ENCODE results near the gene TCEAL8.
"Not testable (repeated sequence)": the region's sequence is repeated elsewhere in the genome, so short reads cannot be mapped to it uniquely, and the experiment has no call there.

Gene TCEAL8, protein sequence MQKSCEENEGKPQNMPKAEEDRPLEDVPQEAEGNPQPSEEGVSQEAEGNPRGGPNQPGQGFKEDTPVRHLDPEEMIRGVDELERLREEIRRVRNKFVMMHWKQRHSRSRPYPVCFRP

DNA sequence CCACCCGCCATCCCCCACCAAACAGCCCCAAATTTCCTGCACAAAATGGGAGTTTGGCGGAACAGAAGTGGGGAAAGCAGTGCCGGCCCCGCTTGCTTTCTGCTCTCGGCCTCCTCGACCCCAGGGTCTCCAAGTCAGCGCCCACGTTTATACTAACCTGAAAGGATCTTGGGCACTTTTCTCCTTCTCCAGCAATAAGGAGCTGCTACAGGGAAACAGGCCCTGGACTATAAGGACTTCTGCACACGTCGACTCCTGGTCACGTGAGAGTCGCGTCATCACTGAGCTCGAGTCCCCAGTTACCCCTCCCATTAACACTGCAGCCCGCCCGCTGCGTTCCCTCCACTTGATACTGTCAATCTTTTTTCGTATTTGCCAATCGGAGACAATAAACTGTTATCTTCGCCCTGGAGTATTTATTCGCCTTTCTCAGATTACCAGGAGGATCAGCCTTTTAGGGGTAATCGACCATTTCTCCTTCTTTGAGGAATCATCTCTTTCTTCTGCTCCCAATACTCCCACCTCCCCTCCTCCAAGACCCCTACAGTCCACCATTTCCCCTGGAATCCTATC is at the start of gene TCEAL8:
TSS of gene TCEAL8 (minus strand) at position 235 of the 573 bp plus-strand sequence. CDS start 1,176 bp downstream, outside the sequence.
- peak; percentile 54 for DNase-seq

DNA sequence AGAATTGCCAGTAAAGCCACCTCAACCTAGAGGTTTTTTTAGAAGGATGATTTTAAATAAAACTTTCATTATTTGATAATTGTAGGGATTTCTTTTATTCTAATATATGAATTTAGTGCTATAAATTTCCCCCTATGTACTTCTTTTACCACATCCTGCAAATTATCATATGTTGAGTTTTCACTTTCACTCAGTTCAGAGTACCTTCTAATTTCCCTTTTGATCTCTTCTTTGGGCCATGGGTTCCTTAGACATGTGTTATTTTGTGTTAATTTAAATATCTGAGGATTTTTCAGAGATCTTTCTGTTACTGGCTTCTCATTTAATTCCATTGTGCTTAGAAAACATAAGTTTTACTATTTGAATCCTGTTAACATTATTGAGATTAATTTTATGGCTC is 49.8 kb upstream of the TCEAL8 start:
- DNase-seq: no peak

DNA sequence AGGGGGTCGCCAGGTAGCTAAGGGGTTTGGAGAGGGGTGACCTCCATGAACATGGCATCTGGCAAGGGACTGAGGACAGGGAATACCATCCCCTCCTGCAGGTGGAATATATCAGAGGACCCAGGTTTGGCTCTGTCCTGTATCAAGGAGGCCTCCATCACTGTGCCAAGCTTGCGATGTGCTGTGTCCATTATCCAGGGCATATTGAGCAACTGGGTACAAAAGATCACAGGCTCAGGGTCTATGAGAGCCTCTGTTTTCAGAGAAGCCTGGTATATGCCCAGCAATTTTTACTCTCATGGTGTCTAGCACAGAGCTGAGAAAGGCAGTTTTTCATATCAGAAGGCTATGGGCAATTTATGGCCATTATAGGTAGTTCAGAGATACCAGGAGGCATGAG is 38.2 kb upstream of the TCEAL8 start:
- no peak for DNase-seq

DNA sequence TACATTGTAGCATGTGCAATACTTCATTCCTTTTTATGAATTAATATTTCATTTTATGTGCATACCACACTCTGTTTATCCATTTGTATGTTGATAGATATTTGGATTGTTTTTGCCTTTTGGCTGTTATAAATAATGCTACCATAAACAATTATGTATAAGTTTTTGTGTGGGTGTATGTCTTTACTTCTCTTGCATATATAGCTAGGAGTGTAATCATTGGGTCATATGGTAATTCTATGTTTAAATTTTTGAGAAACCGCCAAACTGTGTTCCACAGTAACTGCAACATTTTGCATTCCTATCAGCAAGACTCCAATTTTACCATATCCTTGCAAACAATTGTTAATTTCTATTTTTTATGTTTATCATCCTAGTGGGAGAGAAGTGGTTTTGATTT is 24.7 kb upstream of the TCEAL8 start:
- DNase-seq: no peak

DNA sequence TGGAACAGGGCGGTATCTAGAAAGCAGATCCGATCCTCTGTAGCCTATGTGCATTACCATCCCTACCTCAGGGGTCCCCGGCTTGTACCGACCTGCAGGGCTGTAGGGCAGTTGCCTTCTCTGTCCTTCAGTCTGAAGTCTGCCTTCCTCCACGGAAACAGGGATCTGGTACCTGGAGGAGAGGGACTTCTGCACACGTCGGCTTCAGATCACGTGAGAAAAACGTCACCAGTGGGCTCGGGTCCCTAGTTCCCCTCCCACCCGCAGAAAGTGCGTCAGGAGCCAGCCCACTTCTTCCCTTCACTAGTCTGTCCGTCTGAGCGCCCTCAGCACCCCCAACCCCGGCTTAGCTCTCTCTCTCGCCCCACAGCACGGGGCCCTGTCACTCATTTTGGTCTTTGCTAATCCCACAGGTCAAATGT is 21.6 kb upstream of the TCEAL8 start, which contains the start of gene TCEAL5:
TSS of gene TCEAL5 (minus strand) at position 170 of the 422 bp plus-strand sequence. CDS start 2,187 bp downstream, outside the sequence.
- DNase-seq: no peak

DNA sequence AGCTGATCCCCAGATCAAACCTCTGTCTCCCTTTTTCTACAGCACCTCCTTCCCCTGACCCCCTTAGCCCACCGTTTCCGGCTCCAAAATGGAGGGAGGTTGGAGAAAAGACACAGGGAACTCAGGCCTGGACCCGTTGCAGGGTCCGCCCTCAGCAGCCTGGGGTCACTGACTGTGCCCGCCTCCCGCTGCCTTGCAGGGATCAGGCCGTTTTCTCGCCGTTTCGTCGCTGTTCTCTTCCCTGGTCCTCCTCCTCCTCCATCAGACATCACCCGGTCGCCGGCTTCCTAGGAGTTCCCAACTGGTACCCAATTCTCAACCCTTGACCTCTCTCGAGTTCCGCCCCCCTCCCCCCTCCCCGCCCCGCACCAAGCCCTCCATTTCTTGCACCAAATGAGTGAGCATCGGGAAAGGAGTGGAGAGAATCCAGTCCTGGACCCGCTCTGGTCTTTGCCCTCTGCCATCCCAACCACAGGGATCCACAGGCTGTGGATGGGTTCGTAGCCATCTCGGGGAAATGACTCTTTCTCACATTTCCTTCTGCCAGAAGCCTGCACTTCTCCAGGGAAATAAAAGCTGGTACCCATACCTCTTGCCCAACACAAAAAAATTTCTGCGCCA is 21.1 kb upstream of the TCEAL8 start:
- no peak for DNase-seq

DNA sequence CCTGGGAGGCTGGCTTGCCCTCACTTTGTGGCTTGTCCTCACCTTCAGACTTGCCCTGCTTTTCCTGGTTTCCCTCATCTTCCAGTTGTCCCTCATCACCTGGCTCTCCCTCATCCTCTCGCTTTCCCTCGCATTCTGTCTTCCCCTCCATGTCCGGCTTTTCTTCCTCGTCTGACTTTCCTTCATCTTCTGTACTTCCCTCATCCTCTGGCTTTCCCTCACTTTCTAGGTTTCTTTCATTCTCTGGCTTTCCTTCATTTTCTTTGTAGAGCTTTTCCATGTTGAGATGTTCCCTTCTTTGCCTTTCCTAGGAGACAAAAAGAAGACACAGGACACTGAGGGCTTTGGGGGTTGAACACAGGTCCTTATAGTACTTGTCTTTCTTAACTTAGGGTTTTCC is 19.3 kb upstream of the TCEAL8 start:
- no peak for DNase-seq

DNA sequence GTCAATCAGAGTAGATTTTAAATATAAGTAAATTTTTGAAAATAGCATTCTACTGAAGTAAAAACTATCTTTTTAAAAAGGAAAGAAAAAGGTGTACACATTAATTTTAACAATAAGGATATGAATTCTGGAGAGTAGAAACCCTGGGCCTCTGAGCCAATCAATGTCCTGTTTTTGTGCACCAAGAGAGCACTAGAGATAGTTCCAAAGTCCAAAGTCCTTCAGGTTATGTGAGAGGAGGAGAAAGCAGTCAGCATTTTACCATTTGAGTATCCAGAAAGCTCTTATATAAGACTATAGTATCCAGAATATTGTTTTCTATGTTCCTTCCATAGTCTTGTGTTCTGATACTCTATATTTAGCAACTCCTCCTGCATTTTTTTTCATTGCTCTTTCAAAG is 3.3 kb upstream of the TCEAL8 start:
- no peak for DNase-seq

DNA sequence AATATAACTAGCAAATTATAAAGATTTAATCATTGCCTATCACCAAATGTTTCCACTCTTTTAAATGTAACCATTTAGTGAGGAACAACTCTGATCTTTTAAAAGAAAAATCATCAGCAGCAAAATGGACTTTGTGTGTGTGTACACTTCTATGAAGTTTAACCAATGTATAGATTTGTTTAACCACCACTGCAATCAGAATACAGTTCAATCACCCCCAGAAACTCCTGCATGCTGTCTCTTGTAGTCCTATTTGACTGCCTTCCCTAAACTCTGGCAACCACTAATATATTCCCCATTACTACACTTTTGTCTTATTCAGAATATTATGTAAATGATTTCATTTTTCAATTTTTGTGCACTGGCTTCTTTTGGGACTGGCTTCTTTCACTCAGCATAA is 1.7 kb upstream of the TCEAL8 start:
- no peak for DNase-seq

DNA sequence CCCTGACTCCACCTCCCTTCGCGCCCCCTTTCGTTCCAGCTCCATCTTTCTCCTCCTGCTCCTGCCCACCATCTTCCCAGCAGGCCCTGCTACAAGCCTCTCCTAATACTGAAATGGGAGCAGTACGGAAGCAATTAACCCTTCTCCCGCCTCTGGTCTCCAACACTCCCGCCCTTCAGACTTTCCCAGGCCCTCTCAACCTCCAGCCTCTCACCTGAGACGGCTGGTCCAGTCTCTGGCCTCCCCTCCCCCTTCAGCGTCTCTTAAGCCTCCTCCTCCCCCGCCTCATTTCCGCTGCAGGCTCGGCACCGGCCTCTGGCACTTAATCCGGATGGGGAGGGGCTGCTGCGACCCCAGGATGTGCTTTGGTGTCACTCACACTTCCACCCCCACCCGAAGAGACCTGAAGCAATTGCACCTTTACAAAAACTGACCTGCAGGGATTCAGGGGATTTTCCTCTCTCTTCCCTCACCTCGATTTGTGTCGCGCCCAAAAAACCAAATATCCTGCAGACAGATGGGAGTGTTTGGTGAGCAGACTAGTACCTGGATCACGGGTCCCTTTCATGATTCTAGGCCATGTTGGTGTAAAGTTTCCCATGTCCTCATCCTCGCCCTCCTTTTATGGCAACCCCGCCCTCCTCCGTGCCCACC is 657 bp downstream of the TCEAL8 start:
- peak; percentile 7 for DNase-seq

DNA sequence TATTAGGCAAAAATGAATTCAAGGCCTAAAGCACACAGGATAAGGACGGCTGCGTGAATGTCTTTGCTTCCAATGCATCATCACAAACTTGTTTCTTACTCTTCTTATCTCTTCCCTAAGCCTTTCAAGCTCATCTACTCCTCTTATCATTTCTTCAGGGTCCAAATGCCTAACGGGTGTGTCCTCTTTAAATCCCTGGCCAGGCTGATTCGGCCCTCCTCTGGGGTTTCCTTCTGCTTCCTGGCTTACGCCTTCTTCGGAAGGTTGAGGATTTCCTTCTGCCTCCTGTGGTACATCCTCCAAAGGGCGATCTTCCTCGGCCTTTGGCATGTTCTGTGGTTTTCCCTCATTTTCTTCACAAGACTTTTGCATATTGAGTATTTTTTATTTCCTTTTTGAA is 1.3 kb downstream of the TCEAL8 start:
- DNase-seq: no peak

DNA sequence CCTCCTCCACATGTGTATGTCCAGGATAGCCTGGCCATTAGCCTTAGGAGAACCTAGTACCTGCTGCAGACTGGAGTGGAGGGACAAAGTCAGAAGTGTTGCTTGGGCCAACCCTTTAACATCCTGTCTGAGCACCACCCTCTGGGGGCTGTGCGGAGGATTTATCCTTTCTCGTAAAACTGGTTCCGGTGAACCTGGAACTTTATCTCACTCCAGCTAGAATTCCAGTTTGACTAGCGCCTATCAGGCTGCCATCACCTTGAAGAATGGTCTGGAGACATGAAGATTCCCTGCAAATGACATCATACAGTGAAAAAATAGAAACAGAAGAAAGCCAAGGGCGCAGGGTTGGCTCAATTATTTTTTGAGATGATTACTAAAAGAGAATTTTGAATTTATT is 4.0 kb downstream of the TCEAL8 start:
- no peak for DNase-seq

DNA sequence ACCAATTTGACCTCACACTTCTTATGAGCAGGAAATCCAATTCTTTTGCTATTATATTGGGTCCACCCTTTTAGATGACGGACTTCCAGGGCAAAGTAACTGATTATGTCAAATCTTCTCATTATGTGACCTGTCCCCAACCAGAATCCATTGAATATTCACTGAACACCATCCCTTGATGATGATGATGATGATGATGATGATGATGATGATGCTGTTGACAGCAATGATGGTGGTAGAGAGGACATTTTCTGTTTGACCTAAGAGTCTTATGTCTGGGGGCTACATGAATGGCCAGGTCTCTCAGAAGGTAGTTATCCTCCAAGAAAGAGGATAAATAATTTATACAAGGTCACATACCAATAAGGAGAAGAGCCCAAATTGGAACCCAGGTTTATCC is 5.2 kb downstream of the TCEAL8 start:
- DNase-seq: no peak

DNA sequence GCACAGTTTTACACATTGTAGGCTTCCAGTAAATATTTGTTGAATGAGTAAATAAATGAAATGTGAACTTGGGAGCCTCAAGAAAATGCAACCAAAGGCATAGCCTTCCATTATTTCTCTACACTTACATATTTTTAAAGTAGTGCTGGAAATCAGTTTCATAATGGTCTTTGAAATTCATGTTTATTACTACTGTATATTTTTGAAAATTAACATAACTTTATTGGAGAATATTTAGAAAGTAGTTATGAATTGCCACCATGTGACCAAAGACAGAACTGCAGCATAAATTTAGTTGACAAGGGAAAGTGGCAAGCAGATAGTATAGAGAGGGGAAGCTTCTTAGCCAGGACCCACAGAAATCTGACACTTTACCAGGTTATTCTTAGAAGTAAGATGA is 6.4 kb downstream of the TCEAL8 start:
- DNase-seq: no peak

DNA sequence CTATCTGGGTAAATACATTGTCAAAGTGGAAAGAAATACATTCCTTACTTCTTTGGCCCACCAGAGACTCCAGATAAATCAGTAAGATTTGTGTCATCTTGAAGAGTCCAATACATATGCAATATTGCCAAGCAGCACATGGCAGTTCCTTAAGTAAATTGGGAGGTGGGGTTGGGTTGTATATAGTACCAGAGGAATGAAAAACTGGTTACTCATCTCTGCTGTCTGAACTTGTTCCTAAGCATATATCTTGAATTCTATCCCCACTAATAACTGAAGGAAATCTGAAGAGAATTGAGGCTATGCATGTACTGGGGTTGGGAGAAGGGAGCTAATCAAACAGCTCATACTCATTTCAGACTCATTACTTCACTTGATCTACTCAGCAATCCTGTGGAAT is 14.8 kb downstream of the TCEAL8 start:
- DNase-seq: no peak

DNA sequence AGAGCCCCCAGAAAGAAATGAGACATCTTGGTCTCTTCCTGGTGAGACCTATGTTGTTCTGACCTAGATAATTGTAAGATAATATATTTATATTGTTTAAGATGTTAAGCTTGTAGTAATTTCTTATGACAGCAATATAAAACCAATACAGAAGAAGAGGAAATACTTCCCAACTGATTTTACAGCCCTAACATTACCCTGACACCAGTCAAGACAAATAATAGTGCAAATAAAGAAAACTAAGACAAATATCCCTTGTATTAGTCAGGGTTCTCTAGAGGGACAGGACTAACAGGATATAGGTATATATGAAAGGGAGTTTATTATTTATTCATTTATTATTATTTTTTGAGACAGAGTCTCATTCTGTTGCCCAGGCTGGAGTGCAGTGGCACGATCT is 18.7 kb downstream of the TCEAL8 start:
- no peak for DNase-seq

DNA sequence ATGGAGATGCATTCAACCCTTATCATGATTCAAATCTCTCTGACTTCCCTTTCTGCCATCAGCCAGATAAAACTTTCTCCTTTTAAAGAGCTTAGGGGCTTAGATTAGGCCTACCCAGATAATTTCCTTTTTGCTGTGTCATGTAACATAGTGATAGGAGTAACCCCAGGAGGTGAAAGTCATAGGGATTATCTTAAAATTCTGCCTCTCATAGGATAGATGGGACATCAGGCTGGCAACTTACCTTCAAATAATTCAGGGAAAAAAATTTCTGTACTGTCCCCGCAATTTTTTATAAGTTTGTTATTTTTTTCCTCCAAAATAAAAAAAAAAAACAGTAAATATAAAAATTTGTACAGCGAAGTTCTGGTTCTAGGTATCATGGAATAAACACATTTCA is 19.3 kb downstream of the TCEAL8 start:
- DNase-seq: not testable (repeated sequence)

DNA sequence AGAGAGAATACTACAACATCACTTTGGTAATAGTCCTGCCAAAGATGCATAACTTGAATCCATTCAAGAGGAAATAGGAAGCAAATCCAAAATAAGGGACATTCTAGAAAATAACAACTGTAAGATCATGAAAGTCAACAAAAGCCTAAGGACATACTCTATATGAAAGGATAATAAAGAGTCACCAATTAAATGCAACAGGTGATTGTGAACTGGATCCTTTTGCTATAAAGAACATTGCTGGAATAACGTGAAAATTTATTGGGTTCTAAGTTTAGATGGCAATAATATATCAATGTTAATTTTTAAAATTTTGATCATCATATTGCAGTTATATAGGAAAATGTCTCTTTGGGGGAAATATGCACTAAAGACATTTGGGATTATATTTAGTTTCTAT is 20.1 kb downstream of the TCEAL8 start:
- DNase-seq: no peak

DNA sequence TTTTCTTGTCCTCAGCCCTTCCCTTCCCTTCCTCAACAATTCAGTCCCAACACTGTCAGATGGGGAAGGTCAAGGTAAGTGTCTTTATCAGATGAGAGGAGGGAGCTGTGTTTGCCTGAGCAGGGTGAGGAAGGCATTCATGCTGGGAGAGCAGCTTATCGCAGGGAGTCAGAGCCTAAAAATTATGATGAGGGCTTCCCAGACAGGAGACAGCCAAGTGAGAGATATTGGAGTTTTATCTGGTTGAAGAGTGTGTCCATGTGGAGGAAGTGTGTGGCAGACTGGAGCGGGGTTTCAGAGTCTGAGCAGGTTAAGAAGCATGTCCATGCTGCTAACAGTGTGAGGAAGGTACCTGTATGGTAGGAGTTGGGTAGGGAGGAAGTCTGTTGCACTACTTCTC is 21.7 kb downstream of the TCEAL8 start:
- no peak for DNase-seq

DNA sequence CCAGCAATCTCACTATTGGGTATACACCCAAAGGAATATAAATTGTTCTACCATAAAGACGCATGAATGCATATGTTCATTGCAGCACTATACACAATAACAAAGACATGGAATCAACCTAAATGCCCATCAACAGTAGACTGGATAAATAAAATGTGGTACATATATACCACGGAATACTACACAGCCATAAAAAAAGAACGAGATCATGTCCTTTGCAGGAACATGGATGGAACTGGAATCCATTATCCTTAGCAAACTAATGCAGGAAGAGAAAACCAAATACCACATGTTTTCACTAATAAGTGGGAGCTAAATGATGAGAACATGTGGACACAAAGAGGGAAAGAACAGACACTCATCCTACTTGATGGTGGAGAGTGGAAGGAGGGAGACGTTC is 29.0 kb downstream of the TCEAL8 start:
- not testable (repeated sequence) for DNase-seq

DNA sequence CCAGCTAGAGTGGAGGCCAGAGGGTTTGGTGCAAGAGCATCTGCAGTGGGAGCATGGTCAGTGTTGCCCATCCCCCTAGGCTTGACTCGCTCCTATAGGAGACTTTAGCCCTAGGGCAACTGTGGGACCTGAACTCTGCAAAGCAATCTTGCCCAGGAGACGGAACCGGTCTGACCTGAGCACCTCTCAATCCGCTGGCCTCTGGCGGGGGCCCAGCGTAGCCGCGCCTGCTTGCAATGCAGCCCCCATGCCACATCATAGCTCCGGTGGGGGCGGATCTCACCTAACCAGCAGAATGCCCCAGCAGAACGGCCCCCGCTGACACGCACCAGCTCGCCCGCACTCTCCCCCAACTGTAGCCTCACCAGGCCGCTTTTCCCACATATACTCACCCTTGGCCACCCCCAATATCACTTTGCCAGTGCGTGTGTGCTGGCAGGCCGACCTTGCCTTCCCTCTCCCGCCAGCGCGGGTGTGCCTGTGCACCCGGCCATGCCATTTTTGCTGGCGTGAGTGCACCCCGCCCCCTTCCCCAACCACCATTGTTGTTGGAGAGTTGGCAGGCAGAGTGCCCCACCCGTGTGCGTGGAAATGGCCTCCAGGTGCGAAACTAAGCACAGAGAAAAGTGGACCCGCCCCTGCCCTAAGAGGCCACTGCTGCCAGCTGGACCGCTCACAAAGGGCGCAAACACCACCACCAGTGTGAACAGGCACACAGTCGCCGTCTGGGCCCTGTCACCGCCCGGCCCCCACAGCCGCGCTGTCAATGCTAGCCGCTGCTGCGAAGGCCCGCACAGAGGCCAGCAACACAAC is 34.2 kb downstream of the TCEAL8 start:
- no peak for DNase-seq

DNA sequence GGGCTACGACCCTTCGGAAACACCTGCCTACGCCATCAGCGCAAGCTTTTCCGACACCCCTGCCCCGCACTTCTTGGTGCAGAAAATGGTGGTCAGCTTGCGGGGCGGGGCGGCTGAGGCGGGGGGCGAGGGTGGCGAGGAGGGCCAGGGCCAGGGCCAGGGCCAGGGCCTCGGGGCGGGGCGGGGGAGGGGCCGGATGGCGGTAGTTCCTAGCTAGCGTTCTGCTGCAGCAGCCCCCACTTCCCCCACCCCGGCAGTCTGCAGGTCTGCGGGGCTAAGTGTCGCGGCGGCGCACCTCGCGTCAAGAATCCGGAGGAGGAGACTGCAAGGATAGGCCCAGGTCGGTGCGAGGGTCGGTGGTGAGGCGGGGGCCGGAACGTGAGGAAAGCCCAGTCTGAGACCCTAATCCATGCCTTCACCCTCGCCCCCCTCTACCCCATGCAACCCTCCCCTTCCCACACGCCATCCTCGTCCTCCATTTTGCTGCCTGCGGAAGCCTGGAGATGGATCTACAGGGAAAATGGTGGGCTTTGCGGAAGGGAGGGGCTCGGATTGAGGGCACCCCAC is 39.4 kb downstream of the TCEAL8 start:
- DNase-seq: peak; percentile 8

DNA sequence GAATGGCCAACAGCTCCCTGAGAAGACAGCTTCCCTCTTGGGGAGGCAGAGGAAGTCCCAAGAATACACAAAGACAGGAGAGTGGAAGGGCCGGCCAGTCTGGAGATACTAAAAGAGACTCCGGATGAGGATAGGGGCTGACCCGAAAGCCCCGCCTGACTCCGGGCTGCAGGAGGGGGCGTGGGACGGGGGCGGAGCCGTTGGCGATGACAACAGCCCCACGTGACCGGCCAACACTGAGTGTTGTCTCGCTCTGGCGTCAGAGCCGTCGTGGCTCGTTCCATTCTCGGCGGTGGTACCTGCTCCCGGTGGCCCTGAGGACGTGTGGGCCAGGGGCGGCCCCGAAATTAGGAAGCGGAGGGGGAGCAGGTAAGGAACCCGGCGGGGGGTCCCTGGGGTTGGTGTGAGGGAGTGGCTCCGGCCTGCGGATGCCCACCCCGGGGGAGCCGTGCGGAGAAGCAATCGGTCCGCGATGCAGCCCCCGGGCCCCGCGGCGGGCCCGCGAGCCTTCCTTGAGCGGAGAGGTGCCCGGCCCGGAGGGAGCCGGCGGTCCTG is 40.0 kb downstream of the TCEAL8 start, which contains the start of gene BEX4:
TSS of gene BEX4 (plus strand) at position 239 of the 555 bp plus-strand sequence. CDS start 1,046 bp downstream, outside the sequence.
- peak; percentile 74 for DNase-seq

Data from stimulated activated CD4-positive, alpha-beta T cell treated with anti-CD3 and anti-CD28 coated beads, Interleukin-12 subunit alpha, Interleukin-12 subunit beta, amount 100 ng/mL, for 4 hours (primary cell).